Embryonic facial prominence (tissue), 1 donor: Measurements from ENCODE around the gene LSAMP.

Experiments
- DNase-seq: peaks from one replicate; pipeline ENCODE4 v3.0.0-alpha.2; 2016; ENCODE audit errors: extremely low spot score

LSAMP gene

DNA sequence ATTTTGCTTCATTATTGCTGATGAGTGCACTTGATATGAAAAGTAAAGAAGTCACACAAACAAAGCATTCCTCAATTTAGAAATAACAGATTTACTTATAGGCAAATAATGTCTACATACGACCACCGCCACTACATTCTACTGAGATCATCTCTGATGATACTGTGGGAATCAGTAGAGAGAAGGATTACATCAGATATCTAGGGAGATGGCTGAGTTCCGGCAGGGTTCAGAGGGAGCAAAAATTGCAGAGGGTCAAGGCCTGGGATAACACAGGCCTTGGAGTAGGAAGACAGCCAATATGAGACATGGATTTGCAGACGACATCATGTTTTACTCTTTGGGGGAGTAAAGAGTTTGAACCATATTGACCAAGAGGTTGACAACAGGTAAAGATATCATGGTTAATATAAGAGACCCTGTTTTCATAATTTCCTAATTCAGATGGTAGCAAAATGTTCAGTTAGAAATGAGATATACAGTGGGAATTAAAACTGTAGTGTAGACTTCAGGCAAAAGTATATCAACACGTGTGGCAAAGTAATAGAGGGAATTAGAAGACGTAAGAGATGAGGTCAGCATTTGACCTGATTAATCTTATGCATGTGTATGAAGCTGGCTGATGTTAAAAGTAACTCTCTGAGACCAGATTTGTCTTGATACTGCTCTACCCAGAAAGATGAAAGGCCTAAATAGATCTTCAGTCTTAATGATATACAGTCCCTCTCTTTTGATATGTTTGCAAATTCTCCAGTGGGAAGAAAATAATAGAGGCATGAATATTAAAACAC, 15.6 kb downstream of the LSAMP start:
- no peak for DNase-seq

DNA sequence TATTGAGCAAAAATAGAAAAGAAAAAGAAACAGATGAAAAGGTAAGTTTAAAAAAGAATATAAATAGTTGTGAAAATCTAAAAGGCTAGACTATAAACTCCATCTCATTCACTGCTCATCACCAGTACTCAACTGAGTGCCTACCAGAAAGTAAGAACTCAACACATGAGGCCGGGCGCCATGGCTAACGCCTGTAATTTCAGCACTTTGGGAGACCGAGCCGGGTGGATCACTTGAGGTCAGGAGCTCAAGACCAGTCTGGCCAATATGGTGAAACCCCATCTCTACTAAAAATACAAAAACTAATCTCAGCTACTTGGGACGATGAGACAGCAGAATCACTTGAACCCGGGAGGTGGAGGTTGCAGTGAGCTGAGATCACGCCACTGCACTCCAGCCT, 19.3 kb downstream of the LSAMP start:
- DNase-seq: no peak

DNA sequence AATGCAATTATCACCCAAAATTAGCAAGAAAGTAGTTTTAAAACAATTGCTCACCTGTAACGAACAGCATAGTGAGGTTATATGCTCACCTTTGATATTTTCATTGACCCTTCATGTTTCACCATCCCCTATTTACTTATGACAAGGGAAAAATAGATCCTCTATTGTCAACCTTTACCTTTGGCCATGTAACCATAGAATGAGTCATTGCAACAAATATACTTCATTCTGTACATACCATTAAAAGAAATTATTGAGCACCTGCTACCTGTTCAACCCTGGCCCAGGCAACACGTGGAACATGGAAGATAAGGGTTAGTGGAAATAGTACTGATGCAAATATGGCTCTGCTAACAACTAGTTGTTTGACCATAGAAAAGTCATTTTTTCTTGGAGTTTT, 20.2 kb downstream of the LSAMP start:
- no peak for DNase-seq

DNA sequence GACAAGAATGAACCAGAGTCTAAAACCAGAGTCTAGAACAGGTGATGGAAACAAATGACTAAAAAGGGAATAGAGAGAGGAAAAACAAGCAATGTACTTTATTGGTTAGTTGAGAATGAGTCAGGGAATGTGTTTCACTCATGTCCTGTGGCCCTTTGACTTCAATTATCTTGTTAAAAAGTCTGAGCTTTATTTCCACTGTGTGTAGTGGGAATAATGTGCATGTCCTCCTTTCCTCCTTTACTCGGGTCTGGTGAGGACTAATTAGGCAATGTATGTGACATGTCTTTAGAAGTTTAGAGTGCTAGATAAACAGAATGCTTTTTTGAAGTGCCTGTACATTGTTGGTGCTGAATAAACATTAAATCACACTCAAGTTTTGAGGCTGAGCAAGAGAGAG, 21.3 kb downstream of the LSAMP start:
- no peak for DNase-seq

DNA sequence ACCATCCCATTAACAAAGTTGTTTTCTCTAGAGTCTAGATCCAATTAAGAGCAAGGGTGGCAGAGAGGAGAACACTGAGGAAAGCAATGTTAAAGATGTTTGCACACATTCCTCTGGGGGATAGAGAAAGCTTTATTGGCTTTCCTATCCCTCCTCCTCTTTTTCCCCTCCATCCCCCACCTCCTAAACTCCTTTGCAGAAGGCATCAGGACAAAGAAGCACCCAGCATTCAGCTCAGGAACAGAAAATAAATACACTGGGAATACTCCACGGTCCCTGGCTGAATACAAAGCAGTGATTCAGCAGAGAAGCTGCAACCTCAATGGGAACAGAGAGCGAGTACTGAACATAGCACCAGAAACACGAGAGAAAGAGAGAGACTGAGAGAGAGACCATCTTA, 21.9 kb downstream of the LSAMP start:
- no peak for DNase-seq

DNA sequence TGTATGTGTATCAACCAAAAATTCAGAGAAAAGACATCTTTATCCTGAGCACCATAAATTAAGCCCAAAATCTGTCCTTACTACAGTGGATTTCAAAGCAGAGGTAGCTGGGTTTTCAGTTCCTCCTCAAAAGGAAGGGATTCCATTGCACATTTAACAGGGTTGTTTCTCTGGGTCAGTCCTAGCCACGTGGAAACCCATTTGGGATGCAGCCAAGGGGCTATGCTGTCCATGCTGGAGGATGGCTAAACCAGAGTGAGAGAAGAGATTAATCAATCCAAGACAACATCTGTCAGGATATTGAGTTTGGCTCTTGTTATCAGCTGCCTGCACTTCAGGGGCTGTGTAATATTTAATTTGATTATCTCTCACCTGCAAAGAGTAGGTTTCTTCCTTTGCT, 28.1 kb downstream of the LSAMP start:
- no peak for DNase-seq

DNA sequence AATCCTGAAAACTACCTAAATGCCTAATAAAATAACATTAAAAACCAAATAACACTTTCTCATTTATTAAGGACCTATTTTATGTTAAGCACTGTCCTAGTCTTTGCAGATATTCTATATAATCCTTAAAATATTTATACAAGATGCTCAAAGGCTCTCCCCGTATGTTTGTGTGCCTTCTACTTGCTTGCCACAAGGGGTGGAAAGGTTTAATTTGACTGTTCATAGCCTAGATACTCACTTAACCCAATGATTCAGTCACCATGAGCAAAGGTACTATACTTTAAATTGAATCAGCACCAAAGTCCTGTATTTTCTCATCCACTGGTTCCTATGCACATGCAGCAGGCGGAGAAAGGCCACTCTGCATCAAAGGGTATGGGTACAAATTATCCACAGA, 32.0 kb downstream of the LSAMP start:
- DNase-seq: no peak

DNA sequence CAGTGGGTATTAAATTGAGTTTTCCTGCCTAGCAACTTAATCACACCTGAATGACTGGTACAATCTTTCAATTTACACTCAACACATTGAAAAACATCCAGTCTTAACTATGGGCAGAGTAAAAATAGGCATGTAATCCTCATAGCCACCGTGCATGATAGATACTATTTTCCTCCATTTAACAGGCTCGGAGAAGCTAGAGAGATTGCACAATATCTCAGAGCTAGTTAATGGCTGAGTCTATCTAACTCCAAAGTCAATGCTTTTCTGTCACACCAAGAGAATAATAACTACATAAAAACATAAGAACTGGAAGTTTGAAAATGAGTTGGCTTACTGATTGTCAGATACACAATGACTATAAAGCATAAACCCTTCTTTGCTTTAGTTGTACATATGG, 36.8 kb downstream of the LSAMP start:
- no peak for DNase-seq

DNA sequence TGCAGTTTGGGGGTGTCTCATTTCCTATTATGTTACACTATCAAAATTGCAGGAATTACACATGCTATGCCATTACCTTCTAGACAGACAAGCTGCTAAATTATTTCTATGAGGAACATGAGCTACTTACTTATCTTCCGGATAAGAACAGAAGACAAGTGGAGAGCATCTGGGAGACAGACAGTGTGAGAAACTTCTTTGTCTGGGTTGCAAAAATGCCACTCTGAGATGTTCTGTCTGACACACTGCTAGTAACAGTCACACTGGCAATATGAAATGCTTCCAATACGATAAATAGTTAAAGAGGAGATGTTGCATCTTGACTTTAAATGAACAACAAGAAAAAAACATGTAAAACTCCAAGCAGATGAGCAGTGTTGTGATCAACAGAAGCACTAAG, 40.1 kb downstream of the LSAMP start:
- no peak for DNase-seq

DNA sequence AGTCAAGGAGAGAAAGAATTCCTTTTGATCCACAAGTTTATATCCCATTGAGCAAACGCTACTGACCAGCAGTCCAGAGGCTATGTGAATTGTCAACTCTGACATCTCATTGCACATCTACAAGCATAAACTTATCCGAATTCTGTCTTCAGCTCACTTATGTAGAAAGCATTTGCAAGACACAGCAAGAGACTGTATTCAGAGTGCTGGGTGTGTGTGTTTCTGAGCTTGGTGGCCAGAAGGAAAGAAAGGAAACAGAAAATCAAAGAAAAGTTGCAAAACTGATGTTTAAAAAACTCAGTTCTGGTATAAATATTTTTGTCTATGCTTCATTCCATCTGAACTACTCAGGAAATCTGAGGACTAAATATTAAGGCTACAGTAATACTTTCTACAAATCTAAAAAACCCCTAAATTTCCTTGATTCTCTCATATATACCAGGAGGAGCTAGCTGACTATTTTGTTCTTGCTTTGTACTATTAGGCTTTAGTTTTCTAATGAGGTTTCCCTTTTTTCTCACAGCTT, 45.5 kb downstream of the LSAMP start:
- no peak for DNase-seq

DNA sequence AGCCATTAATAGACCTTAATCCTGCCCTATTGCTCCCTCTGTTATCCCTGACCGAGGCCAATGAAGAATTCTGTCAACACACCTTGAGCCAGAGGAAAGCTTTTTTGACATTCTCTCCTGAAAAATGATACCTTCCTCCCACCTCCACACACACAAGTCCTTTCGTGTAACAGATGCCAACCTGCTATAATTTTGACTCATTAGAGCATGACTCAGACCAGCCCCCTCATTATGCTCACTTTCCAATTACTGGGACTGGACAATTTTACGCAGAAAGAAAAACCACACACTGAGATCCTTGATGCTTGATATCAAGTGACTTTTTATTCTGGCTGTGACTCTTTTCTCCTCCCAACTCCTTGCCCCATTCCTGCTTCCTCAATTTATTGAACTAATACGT, 50.9 kb downstream of the LSAMP start:
- no peak for DNase-seq

DNA sequence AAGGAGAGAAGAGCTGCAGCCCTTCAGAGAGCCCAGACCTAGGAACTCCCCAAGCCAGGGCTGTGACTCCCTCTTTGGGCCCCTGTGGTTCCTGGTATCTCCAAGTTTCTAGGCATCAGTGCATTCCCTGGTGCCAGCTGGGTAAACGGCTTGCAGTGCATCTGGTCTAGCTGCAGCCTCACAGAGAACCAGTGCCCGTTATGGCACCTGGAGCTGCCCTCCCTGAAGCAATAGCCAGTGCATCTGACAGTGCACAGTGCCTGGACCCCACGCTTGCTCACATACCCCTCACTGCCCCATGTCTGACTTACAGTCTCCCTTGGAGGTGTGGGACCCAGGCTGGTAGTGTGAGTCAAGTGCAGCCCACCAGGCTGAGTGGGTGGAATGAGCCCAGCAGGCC, 52.1 kb downstream of the LSAMP start:
- DNase-seq: no peak

DNA sequence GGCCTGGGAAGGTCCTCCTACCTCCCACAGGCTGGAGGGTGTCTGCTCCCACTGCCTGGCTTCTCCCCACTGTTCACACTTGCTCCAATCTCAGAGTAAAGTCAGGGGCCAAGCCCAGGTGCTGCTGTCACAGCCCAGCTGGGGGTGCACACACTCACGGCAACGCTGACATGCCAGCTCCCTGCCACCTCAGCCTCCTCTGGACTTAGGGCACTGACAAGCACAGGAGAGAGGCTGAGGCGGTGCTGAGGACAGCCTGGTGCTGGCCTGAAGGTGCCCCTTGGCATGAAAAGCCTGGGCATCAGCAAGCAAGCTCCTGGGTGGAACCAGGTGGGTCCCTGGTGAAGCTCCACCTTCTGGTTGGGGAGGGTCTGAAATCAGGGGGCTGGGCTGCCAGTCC, 53.0 kb downstream of the LSAMP start:
- DNase-seq: no peak

DNA sequence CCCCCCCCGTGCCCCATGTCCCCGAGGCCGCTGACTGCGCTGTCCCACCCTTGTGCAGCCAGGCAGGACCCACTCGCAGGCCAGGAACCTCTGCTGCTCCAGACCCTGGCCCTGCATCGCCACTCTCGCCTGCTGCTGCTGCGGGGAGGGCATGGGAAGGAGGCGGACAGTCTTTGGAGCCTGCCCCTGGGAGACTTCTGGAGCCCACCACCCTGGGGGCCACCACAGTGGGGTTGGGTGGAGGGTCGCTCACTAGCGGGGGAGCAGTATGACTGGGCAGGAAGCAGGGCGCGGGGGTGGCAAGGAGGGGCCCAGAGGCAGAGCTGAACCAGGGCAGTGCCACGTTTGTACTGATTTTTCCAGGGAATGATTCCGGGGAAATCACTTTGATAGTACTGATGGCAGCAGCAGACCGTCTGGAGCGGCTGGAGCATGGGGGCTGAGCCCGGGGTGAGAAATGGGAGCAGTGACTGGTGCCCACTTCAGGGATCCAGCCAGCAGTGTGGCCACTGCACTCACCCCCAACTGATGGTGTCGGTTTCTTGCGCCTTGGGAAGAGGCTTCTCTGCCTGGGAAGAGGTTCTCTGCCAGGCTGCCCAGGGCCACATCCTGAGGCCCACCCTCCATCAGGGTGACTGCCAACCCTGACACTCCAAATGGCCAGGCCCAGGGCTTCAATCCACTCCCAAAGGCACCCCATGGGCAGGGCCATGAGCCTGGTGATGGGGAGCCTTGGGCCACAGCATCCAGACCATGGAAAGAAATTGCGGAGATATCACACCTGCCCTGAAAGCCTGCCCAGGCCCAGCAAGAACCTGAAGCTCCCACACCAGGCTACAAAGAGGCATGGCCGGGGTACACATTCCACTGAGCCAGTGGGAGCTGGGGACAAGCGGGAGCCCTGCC, 53.7 kb downstream of the LSAMP start:
- no peak for DNase-seq

DNA sequence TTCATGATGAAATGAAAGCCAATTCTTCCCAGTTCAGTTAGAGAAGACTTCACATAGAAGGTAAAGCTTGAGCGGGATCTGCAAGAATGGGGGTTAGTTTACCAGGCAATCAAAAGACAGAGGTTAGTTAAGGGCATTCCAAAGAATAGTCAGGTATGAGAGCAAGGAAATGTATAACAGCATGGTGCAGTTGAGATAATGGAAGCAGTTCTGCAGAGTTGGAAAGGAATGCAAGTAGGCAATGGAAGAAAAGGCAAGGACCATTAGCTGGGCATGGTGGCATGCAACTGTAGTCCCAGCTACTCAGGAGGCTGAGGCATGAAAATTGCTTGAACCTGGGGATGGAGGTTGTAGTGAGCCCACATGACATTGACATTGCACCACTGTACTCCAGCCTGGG, 55.0 kb downstream of the LSAMP start:
- no peak for DNase-seq

DNA sequence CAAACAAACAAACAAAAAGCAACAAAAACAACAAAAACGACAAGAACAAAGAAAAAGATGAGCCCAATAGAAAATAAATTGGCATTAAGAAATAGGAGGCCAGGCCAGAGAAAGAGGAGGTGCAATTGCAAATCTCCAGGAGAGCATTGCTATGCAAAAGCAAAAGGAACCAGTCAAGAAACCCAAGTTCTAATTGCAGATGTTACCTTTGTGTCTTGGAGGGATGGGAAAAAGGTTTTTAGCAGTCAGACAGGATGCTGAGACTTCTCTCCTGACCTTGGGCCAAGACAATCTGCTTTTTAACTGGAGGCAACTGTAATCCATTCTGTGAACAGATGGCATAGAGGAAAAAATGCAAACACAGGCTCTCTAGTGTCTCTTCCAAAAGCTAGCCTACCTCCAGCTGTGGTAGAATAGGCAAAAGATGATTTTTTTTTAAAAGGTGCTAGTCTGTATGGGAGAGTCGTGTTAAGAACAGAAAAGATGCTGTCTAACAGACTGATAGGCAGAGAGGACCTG, 56.4 kb downstream of the LSAMP start:
- DNase-seq: no peak

DNA sequence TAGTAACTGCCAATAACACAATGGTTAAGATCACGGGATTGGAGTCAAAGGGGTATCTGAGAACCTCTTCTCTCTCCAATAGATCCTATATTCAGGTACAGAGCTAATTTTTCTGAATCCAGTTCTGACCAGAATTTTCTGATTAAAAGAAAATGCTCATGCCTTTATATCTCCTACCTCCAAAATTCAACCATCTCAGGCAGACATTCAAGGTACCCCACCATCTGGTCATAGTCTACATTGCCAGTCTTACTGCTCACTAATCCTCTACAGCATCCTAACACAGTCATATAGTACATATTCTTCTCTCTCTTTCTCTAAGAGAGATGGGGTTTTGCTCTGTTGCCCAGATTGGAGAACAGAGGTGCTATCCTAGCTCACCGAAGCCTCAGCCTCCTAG, 59.1 kb downstream of the LSAMP start:
- no peak for DNase-seq

DNA sequence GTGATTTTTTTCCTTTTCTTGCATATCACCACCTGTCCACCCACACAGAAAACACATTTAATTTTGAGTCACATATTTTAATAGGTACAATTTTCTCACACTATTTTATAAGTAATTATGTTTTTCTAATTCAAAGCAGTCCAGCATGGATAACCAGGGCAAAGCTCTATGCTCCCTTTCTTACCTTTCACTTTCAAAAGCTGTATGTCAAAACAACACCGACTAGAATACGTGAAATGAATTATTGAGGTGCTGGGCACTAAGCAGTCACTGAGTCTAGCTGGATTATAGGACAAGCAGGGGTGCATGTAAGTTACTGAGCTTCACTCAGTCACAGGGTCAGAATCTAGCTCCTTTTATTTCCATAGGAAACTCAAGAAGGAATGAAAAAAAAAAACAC, 60.6 kb downstream of the LSAMP start:
- no peak for DNase-seq

DNA sequence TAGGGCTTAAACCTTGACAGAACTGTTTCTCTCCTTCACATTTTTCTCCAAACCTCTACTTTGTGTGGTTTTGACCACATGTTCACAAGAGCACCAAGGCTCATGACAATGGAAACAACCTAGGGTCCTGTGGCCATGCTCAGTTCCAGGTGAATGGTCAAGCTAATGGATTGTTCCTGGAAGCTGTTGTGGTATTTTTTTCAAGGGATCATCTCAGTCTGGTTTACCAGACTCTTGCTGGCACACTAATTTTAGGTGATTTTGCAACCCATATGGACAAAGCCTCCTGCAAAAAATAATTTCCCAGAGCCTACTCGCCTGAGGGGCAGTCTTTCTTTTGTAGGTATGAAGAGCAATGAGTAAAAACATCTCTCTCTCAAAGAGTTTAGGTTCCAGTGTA, 67.2 kb downstream of the LSAMP start:
- DNase-seq: no peak

DNA sequence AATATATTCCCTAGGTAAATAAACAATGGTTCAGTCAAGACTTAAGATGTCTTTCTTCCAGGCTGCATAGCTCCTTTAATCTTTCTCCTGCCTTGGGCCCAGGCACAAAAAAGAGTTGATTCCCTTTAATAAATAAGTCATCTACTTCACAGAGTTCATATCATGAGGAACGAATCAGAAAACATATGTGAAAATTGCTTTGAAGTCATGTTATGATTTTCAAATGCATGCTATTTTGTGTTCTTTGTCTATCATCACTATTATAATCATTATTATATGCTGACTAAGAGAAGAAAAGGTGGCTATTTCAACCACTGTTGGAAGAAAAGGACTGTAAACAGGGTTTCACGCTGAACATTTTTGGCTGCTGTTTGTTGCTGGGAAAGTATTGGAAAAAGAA, 70.4 kb downstream of the LSAMP start:
- no peak for DNase-seq

DNA sequence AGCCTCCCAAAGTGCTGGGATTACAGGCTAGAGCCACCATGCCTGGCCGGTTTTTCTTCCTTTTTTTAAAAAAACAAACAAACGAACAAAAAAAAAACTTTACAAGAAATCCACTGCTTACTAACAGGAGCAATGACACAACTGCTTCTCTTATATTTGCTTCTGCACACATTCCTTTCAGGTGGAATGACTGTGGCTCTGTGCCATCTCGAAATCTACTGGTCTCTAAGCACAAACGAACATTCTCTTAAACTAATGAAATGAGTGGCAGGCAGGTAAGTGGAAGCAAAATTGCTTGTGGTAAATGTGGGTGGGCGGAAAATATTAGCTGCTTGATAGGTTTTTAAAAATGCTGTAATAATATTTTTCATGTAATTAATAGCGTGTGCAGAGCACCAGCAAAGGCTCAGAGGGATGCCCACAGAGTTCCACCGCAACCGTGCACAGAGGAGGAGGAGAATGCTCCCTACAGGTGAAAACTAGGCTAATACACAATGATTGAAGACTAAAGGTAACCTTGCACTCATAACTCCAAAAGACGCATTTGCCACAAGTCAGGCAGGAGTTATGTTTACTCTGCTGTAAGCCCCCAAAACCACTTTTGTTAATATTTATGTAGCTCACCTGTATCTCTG, 77.4 kb downstream of the LSAMP start:
- no peak for DNase-seq

DNA sequence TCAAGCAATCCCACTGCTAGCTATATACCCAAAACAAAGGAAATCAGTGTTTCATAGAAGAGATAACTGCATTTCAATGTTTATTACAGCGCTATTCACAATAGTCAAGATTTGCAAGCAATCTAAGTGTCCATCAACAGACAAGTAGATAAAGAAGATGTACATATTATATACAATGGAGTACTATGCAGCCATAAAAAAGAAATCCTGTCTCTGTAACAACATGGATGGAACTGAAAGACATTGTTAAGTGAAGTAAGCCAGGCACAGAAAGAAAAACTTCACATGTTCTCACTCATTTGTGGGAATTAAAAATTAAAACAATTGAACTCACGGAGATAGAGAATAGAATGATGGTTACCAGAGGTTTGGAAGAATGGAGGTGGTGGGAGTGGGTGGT, 89.2 kb downstream of the LSAMP start:
- no peak for DNase-seq
